ENCODE results near the gene SHB.
"Not testable (repeated sequence)": the region's sequence is repeated elsewhere in the genome, so short reads cannot be mapped to it uniquely, and the experiment has no call there.

Gene SHB

GRCh38 chr9:37969558-37970300 lies 99.3 kb downstream of the SHB start:
- DNase-seq (ENCODE audit: low spot score) = no peak

DNA sequence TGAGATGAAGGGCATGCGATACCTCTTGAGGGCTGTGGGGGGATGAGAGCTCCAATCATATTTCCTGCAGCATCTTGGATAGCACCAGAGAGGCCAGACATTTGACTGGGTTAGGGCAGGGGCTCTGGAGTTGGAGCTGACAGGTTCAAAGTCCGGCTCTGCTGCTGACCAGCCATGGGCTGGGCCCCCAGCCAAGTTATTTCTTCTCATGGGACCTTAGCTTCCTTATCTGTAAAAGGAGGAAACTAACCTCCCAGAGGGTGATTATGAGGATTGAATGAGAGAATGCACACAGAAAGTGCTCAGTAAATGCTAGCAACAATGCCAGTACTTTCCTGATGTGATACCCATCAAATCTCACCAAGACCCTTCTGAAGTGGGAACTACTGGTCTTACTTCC lies 99.9 kb downstream of the SHB start:
- DNase-seq (ENCODE audit: low spot score) = no peak

GRCh38 chr9:37968228-37968701 lies 100.8 kb downstream of the SHB start:
- no peak for DNase-seq (ENCODE audit: low spot score)

- no peak for DNase-seq (ENCODE audit: low spot score)
Observed at GRCh38 chr9:37967761-37968080, 101.3 kb downstream of the SHB start.

- DNase-seq (ENCODE audit: low spot score) = no peak
Observed at GRCh38 chr9:37967014-37967760, 101.8 kb downstream of the SHB start.

GRCh38 chr9:37966412-37967013 lies 102.5 kb downstream of the SHB start:
- no peak for DNase-seq (ENCODE audit: low spot score)

DNA sequence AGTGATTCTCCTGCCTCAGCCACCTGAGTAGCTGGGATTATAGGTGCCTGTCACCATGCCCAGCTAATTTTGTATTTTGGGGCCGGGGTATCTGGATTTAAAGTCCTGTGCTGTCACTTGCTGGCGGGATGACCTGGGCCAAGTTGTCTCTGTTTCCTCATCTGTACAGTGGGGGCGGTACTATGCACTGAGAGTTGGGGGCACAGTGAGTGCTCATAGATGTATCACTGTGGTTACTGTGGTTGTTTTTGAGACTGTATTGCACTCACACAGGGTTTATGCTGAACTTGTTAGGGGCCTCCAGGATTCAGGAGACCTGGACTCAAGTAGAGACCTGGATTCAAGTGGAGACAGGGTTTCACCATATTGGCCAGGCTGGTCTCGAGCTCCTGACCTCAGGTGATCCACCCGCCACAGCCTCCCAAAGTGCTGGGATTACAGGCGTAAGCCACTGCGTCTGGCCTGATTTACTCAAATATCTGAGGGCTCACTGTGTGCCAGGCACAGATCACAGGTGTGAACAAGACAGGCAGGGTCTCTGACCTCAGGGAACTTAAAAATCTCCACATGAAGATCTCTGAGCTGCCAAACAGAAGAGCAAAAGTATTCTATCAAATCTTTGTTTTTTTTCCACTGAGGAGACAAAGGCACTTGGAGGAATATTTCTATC lies 103.2 kb downstream of the SHB start:
- not testable (repeated sequence) for DNase-seq (ENCODE audit: low spot score)

DNA sequence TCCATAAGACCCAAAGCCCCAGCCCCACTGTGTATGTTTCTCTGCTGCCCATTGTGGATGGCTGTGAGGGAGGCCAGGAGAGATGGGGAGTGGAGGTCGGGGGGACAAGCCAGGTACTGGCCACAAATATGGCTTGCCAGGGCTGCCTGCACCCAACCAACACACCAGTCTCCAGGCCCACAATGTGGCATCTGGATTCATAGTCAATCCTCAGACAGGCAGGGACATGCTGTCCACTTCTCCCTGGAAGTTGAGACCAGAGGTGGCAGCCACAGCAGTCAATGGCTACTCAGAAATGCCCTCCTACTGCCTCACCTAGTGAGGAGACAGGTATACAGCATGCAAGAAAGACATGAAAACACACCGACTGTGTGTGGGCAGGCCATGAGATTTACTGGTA lies 103.9 kb downstream of the SHB start:
- no peak for DNase-seq (ENCODE audit: low spot score)

GRCh38 chr9:37964740-37965081 lies 104.3 kb downstream of the SHB start:
- DNase-seq (ENCODE audit: low spot score) = no peak

- DNase-seq (ENCODE audit: low spot score) = no peak
Observed at GRCh38 chr9:37963936-37964739, 104.9 kb downstream of the SHB start.

GRCh38 chr9:37961351-37961750 lies 107.7 kb downstream of the SHB start:
- DNase-seq (ENCODE audit: low spot score) = no peak

DNA sequence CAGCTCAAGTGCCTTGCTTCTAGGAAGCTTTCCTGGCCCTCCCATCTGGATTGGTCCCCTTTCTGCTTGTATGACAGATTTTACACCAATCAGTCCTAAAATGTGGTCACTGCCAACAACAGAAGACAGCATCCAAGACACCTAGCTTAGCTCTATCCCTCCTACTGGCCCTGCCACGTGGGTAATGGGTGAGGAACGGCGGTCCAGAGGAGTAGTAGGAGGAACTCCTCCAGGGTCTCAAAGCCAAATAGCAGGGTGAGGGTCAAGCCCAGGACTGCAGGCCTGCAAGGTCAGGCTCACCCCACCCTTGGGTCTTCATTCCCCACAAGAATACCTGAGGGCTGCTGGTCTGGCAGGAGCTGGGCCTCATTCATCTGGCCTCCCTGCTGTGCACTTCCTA lies 108.4 kb downstream of the SHB start:
- DNase-seq (ENCODE audit: low spot score) = no peak

GRCh38 chr9:37959976-37960375 lies 109.1 kb downstream of the SHB start:
- no peak for DNase-seq (ENCODE audit: low spot score)

DNA sequence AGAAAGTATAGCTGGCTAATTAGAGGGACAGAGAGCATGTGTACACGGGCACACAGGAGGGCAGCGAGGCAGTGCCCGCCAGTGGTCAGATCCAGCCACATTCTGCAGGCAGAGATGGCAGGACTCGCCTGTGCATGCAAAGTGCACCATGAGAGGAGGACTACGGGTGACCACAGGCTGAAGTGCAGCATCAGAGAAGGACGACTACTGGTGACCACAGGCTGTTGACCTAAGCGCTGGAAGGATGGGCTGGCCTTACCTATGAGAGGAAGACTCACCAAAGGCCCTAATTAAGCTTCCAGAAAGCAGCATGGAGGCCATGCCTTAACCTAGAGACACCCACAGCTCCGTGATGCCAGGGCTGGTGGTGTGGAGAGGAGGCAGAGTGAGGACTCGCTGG lies 110.9 kb downstream of the SHB start:
- DNase-seq (ENCODE audit: low spot score) = no peak

- DNase-seq (ENCODE audit: low spot score) = no peak
Observed at GRCh38 chr9:37957664-37957953, 111.4 kb downstream of the SHB start.

GRCh38 chr9:37956904-37957663 lies 111.9 kb downstream of the SHB start:
- DNase-seq (ENCODE audit: low spot score) = no peak

DNA sequence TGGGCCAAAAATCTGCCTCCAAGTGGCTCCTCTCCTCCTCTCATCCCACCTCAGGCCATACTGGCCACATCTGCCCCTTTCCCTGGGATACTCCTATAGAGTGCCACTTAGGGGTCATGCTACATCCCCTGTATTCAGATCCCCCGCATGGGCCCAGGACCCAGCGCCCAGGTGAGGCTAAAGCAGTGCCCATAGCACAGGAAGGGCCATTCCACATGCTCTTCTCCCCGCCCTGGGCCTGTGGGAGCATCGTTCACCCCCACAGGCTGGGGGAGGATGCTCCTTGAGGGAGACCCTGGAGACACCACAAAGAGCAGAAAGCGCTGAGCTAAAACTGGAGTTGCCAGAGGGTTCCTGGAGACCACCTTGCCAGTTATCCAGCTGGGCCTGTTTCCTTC lies 112.6 kb downstream of the SHB start:
- no peak for DNase-seq (ENCODE audit: low spot score)

- DNase-seq (ENCODE audit: low spot score) = no peak
Observed at GRCh38 chr9:37955781-37956422, 113.1 kb downstream of the SHB start.

DNA sequence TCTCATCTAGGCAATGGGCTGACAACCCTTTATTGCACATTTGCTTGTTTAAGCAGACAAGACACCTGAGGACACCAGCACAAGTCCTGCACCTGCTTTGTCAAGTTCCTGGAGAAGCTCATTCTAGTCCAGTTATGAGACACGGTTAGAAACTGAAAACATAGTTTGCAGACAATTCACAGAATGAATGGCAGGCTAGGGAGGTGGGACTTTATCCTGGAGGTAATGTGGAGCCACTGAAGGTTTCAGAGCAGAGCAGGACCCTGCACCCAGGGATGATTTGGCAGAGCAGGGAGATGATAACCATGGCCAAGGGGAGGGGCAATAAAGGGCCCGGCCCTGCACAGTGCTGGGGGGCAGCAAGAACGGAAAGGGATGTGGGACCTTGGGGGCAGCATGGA lies 114.4 kb downstream of the SHB start:
- no peak for DNase-seq (ENCODE audit: low spot score)

- no peak for DNase-seq (ENCODE audit: low spot score)
Observed at GRCh38 chr9:37953775-37954437, 115.1 kb downstream of the SHB start.

All from iPS-NIHi11 (cell line).